COLO668 (cell line): ENCODE data around the gene SNRPD3.
A peak's percentile ranks its signal among the peaks of the same experiment; 100 is the strongest.
"Not testable (repeated sequence)": the region's sequence is repeated elsewhere in the genome, so short reads cannot be mapped to it uniquely, and the experiment has no call there.

Experiments used
- DNase-seq: peaks from one replicate; lab custom pipeline; 2025; ENCODE audit not compliant: unreplicated experiment; lab: John Stamatoyannopoulos, UW

The SNRPD3 gene

GRCh38 chr22:24532075-24532474 lies 23.7 kb upstream of the SNRPD3 start:
- DNase-seq = no peak

GRCh38 chr22:24535348-24535747 lies 20.5 kb upstream of the SNRPD3 start:
- DNase-seq = no peak

- DNase-seq = no peak
Observed at GRCh38 chr22:24536089-24536488, 19.7 kb upstream of the SNRPD3 start.

GRCh38 chr22:24540470-24540869 lies 15.3 kb upstream of the SNRPD3 start:
- no peak for DNase-seq

- no peak for DNase-seq
Observed at GRCh38 chr22:24541681-24542515, 13.9 kb upstream of the SNRPD3 start.

- DNase-seq = no peak
Observed at GRCh38 chr22:24542641-24543040, 13.2 kb upstream of the SNRPD3 start.

GRCh38 chr22:24543185-24543601 lies 12.6 kb upstream of the SNRPD3 start:
- no peak for DNase-seq

GRCh38 chr22:24543679-24544243 lies 12.0 kb upstream of the SNRPD3 start:
- DNase-seq = no peak

GRCh38 chr22:24548812-24549211 lies 7.0 kb upstream of the SNRPD3 start:
- no peak for DNase-seq

- DNase-seq = no peak
Observed at GRCh38 chr22:24550028-24550901, 5.5 kb upstream of the SNRPD3 start.

GRCh38 chr22:24550902-24551435 lies 4.8 kb upstream of the SNRPD3 start:
- DNase-seq = no peak

GRCh38 chr22:24552503-24553286 lies 3.1 kb upstream of the SNRPD3 start:
- not testable (repeated sequence) for DNase-seq

GRCh38 chr22:24553597-24554312 lies 2.0 kb upstream of the SNRPD3 start:
- peak; percentile 33 for DNase-seq

- DNase-seq = peak; percentile 23
Observed at GRCh38 chr22:24554313-24555164, 1.3 kb upstream of the SNRPD3 start, which contains the start of gene GUCD1. Gene GUCD1 (minus strand): TSS chr22:24555138. CDS start chr22:24554991, 147 bp downstream.

GRCh38 chr22:24559471-24559870 lies 3.7 kb downstream of the SNRPD3 start:
- no peak for DNase-seq

- no peak for DNase-seq
Observed at GRCh38 chr22:24563246-24563645, 7.4 kb downstream of the SNRPD3 start.

GRCh38 chr22:24564376-24565058 lies 8.7 kb downstream of the SNRPD3 start:
- no peak for DNase-seq

GRCh38 chr22:24565077-24565476 lies 9.3 kb downstream of the SNRPD3 start:
- no peak for DNase-seq
